ENCODE data around the gene RIOK3.

RIOK3 gene

DNA sequence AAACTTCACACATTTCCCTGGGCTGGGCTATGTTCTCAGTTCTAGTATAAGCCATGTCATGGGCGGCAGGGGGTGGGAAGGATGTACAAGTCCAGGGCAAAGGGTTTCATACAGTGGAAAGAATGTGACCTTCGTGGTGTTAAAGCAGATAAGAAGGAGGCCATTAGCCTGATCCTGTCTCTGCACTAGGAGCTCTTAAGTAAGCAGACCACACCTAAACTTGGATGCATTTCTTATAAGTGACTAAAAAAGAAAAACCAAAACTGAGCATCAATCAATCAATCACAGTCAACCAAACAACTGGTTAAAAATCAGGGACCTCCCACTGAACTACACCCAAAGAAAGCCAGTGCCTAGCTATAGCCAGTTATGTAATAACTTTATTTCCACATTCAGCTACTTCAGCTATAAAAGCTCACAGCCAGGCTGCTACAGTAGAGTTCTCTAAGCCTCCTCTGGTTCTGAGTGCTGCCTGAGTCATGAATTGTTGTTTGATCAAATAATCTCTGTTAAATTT lies 46.8 kb upstream of the RIOK3 start:
- Histone ChIP-seq H3K79me2 (ENCODE audit: insufficient read depth, low read length) (peaks cover 12% of the 10 kb centered on the region), H4K20me1 (ENCODE audit: low read depth, low read length) (no peaks in the 10 kb centered on the region), H3K27me3 (ENCODE audit: low read length) (no peaks in the 10 kb centered on the region), H3K36me3 (ENCODE audit: low read length) (no peaks in the 10 kb centered on the region), H3F3A (ENCODE audit: insufficient read depth) (0 out of 2 replicates have a peak, but pooled peaks cover under 1% of the 10 kb centered on the region), H3K9me3 (ENCODE audit: insufficient read depth, low read length) (no peaks in the 10 kb centered on the region), H2AFZ (ENCODE audit: low read depth, low read length, severe bottlenecking) (no peak overlapping the region), H3K4me2 (ENCODE audit: low read depth, low read length, poor library complexity, severe bottlenecking) (no peak overlapping the region), H3K4me3 (ENCODE audit: insufficient read depth, low read length, poor library complexity, severe bottlenecking) (no peak overlapping the region), H3K9me2 (replicated peaks; ENCODE audit: insufficient read depth, low read length) (no peaks in the 10 kb centered on the region), H3K27ac (ENCODE audit: low read depth, low read length) (no peak overlapping the region), H3K9ac (ENCODE audit: low read length) (no peak overlapping the region)
- TF ChIP-seq, protein P1, sequence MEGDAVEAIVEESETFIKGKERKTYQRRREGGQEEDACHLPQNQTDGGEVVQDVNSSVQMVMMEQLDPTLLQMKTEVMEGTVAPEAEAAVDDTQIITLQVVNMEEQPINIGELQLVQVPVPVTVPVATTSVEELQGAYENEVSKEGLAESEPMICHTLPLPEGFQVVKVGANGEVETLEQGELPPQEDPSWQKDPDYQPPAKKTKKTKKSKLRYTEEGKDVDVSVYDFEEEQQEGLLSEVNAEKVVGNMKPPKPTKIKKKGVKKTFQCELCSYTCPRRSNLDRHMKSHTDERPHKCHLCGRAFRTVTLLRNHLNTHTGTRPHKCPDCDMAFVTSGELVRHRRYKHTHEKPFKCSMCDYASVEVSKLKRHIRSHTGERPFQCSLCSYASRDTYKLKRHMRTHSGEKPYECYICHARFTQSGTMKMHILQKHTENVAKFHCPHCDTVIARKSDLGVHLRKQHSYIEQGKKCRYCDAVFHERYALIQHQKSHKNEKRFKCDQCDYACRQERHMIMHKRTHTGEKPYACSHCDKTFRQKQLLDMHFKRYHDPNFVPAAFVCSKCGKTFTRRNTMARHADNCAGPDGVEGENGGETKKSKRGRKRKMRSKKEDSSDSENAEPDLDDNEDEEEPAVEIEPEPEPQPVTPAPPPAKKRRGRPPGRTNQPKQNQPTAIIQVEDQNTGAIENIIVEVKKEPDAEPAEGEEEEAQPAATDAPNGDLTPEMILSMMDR (IDR thresholded peaks at IDR 0.05; ENCODE audit: insufficient read depth, low read length, poor library complexity, severe bottlenecking), result no peak
- no peak for TF ChIP-seq EZH2phosphoT487 (conservative IDR thresholded peaks at IDR 0.05; ENCODE audit: low read length)

DNA sequence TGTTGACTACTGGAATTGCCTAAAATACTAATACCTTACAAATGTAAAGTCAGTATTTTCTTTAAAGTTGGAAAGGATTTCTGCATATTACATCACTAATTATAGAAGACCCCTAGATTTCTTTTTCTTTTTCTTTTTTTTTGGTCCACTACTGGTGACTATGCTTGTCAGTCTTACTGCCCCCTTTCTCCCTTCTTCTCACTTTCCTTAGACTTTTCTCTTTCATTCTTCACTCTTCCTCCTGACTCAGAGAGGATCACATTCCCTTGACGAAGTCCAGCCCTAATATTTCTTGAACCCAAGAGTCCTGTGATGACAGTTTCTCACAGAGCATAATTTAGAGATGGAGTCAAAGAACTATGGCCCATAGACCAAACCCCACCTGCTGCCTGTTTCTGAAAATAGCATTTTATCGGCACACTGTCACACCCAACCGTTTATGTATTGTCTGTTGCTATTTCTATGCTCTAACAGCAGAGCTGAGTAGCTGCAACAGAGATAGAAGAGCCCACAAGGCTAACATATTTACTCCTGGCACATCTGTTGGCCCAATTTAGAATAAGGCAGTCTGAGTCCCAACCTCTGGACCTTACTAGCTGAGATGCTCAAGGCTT lies 40.6 kb upstream of the RIOK3 start:
- peak overlapping the region; percentile 0 for H2AFZ ChIP-seq (ENCODE audit: low read depth, low read length, severe bottlenecking)
- H3K9me3 ChIP-seq (ENCODE audit: insufficient read depth, low read length), result no peaks in the 10 kb centered on the region
- H4K20me1 ChIP-seq (ENCODE audit: low read depth, low read length), result no peaks in the 10 kb centered on the region
- 0 out of 2 replicates have a peak, but pooled peaks cover 3% of the 10 kb centered on the region for H3F3A ChIP-seq (ENCODE audit: insufficient read depth)
- H3K4me3 ChIP-seq (ENCODE audit: insufficient read depth, low read length, poor library complexity, severe bottlenecking), result no peak overlapping the region
- TF ChIP-seq EZH2phosphoT487 (conservative IDR thresholded peaks at IDR 0.05; ENCODE audit: low read length), result no peak
- TF ChIP-seq, protein P1 (IDR thresholded peaks at IDR 0.05; ENCODE audit: insufficient read depth, low read length, poor library complexity, severe bottlenecking), result no peak
- no peaks in the 10 kb centered on the region for H3K79me2 ChIP-seq (ENCODE audit: insufficient read depth, low read length)
- peak overlapping the region; percentile 5 for H3K4me2 ChIP-seq (ENCODE audit: low read depth, low read length, poor library complexity, severe bottlenecking)
- no peak overlapping the region for H3K9ac ChIP-seq (ENCODE audit: low read length)
- H3K36me3 ChIP-seq (ENCODE audit: low read length), result no peaks in the 10 kb centered on the region
- peak overlapping the region; percentile 14 for H3K27ac ChIP-seq (ENCODE audit: low read depth, low read length)
- H3K9me2 ChIP-seq (replicated peaks; ENCODE audit: insufficient read depth, low read length), result no peaks in the 10 kb centered on the region
- H3K27me3 ChIP-seq (ENCODE audit: low read length), result no peaks in the 10 kb centered on the region

DNA sequence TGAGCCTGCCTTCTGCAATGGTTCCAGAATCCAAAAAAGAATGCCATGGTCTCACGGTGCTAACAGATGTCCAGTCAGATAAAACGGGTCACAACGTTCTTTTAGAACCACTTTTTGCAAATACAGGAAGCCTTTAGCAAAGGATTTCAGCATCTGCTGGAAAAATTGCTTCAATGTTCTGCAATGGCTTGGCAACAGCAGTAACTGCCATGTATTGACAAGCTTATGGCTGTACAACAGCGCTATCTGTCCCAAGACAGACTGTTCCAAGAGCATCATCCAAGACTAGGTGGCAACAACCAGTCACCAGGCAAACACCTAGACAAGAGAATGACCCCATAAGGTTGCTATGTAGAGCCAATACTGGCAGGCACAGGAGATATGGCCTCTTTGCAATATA lies 37.6 kb upstream of the RIOK3 start:
- H4K20me1 ChIP-seq (ENCODE audit: low read depth, low read length), result no peaks in the 10 kb centered on the region
- TF ChIP-seq, protein P1 (IDR thresholded peaks at IDR 0.05; ENCODE audit: insufficient read depth, low read length, poor library complexity, severe bottlenecking), result no peak
- no peak for TF ChIP-seq EZH2phosphoT487 (conservative IDR thresholded peaks at IDR 0.05; ENCODE audit: low read length)
- no peak overlapping the region for H3K4me2 ChIP-seq (ENCODE audit: low read depth, low read length, poor library complexity, severe bottlenecking)
- no peak overlapping the region for H3K4me3 ChIP-seq (ENCODE audit: insufficient read depth, low read length, poor library complexity, severe bottlenecking)
- H3K27ac ChIP-seq (ENCODE audit: low read depth, low read length), result no peak overlapping the region
- H3K9me2 ChIP-seq (replicated peaks; ENCODE audit: insufficient read depth, low read length), result no peaks in the 10 kb centered on the region
- no peak overlapping the region for H3K9ac ChIP-seq (ENCODE audit: low read length)
- no peaks in the 10 kb centered on the region for H3K79me2 ChIP-seq (ENCODE audit: insufficient read depth, low read length)
- H3K27me3 ChIP-seq (ENCODE audit: low read length), result no peaks in the 10 kb centered on the region
- H3K9me3 ChIP-seq (ENCODE audit: insufficient read depth, low read length), result no peaks in the 10 kb centered on the region
- H2AFZ ChIP-seq (ENCODE audit: low read depth, low read length, severe bottlenecking), result no peak overlapping the region
- 0 out of 2 replicates have a peak, but pooled peaks cover 3% of the 10 kb centered on the region for H3F3A ChIP-seq (ENCODE audit: insufficient read depth)
- H3K36me3 ChIP-seq (ENCODE audit: low read length), result peaks cover 5% of the 10 kb centered on the region; the same call in 1 of the 2 replicates

Data from SU-DHL-6 (cell line).